Measurements from ENCODE around the gene MPIG6B. TPM values are rescaled to one million over a fixed set of nuclear protein-coding genes. Genes with fewer than 3 reads are reported as not detected.

MPIG6B gene
- total RNA-seq, 3 donors from 2014 or later, result 0.16 TPM; not detected in 2

DNA sequence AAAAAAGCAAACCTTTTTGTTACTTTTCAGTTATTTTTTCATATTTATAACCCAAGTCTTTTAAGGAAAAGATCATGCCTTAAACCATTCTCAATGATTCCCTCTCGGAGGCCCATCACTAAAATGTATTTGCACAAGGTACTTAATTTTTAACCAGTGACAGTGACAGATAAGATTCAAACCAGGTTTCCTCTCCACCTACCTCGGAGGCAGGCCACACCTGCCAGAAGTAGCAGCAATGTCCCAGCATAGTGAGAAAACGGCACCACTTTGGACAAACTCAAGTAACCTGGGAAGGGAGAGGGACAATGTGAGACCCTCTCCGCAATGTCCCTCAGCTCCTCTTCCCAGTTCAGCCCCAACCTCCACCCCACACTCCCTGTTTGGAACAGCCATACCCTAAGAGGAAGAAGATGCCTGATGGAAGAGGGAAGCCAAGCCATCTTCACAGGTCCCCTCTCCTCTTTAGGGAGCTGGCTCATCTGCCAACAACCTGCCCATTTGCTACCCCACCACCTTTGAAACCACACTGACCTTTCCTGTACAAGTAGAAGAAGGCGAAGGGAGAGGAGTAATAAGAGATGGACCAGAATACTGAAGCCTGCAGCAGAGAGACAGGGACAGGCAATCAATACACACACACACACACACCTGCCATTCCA is 22.3 kb upstream of the MPIG6B start:
- no peak for TF ChIP-seq POLR2AphosphoS5 (IDR thresholded peaks at IDR 0.05)
- TF ChIP-seq POLR2A (IDR thresholded peaks at IDR 0.05), result no peak
- TF ChIP-seq, protein P1, sequence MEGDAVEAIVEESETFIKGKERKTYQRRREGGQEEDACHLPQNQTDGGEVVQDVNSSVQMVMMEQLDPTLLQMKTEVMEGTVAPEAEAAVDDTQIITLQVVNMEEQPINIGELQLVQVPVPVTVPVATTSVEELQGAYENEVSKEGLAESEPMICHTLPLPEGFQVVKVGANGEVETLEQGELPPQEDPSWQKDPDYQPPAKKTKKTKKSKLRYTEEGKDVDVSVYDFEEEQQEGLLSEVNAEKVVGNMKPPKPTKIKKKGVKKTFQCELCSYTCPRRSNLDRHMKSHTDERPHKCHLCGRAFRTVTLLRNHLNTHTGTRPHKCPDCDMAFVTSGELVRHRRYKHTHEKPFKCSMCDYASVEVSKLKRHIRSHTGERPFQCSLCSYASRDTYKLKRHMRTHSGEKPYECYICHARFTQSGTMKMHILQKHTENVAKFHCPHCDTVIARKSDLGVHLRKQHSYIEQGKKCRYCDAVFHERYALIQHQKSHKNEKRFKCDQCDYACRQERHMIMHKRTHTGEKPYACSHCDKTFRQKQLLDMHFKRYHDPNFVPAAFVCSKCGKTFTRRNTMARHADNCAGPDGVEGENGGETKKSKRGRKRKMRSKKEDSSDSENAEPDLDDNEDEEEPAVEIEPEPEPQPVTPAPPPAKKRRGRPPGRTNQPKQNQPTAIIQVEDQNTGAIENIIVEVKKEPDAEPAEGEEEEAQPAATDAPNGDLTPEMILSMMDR (IDR thresholded peaks at IDR 0.05), result no peak
- H3K27ac ChIP-seq, result no peak overlapping the region
- no peaks in the 10 kb centered on the region for H3K36me3 ChIP-seq
- no peaks in the 10 kb centered on the region for H3K9me3 ChIP-seq
- intact Hi-C loops (cut with DNase I; ENCODE audit: low total_unique reads), result loop anchor here (10.0 kb wide), 1 partner anchor 64 kb away; the partner anchor contains the start of gene SAPCD1
- H3K4me3 ChIP-seq, result peak overlapping the region in 1 of 3 donors; percentile 90
- DNase-seq (ENCODE audit: low spot score in 2 of 2), result no peak
- H3K4me1 ChIP-seq, result peaks cover 4 to 17% of the 10 kb centered on the region in 2 donors
- H3K27me3 ChIP-seq, result no peaks in the 10 kb centered on the region

GRCh38 chr6:31701666-31702404 is 21.3 kb upstream of the MPIG6B start:
- no peaks in the 10 kb centered on the region for H3K27me3 ChIP-seq
- H3K4me3 ChIP-seq, result peak overlapping the region; percentile 79 to 90 (median 86)
- H3K4me1 ChIP-seq, result peaks cover 4 to 17% of the 10 kb centered on the region in 2 donors
- no peaks in the 10 kb centered on the region for H3K9me3 ChIP-seq
- TF ChIP-seq POLR2A (IDR thresholded peaks at IDR 0.05) (no peak), POLR2AphosphoS5 (IDR thresholded peaks at IDR 0.05) (no peak)
- H3K27ac ChIP-seq, result peak overlapping the region; percentile 5 to 99
- DNase-seq (ENCODE audit: low spot score in 2 of 2), result no peak
- intact Hi-C loops (cut with DNase I; ENCODE audit: low total_unique reads), result loop anchor here (1.0 to 10.0 kb wide), 2 partner anchors 16 to 63 kb away; partner anchors contain the start of gene SAPCD1
- no peaks in the 10 kb centered on the region for H3K36me3 ChIP-seq

DNA sequence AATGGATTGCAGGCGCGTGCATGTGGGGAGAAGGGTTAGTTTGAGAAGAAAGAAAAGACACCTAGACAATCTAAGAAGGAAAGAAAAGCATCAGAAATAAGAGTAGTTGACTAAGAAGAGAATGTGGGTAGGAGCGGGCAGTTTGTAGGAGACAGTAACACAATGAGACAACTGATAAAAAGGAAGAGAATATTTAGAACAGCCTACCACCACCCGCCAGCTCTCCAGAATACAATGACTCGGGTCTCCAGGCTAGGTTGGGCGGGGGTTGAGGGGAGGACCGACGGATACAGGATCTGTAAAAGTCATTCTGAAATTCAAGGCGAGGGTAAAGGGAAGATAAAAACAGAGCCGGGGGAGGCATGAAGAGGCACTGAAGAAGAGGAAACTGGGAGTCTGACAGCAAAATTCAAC is 20.8 kb upstream of the MPIG6B start:
- Histone ChIP-seq H3K4me1 (peaks cover 4 to 17% of the 10 kb centered on the region in 2 donors), H3K9me3 (no peaks in the 10 kb centered on the region), H3K36me3 (no peaks in the 10 kb centered on the region), H3K4me3 (peak overlapping the region; percentile 79 to 90 (median 86)), H3K27ac (peak overlapping the region; percentile 98 to 99), H3K27me3 (no peaks in the 10 kb centered on the region)
- intact Hi-C loops (cut with DNase I; ENCODE audit: low total_unique reads), result loop anchor here (1.0 to 10.0 kb wide), 2 partner anchors 16 to 62 kb away; partner anchors contain the start of gene SAPCD1
- DNase-seq (ENCODE audit: low spot score in 2 of 2), result no peak
- TF ChIP-seq, protein P1 (IDR thresholded peaks at IDR 0.05), result no peak
- TF ChIP-seq POLR2A (IDR thresholded peaks at IDR 0.05), result no peak
- TF ChIP-seq POLR2AphosphoS5 (IDR thresholded peaks at IDR 0.05), result no peak

GRCh38 chr6:31702819-31703716 is 20.1 kb upstream of the MPIG6B start, which contains the start of gene ABHD16A:
Gene ABHD16A, minus strand, starts transcription at chr6:31703324. Its CDS starts 43 bp downstream, at chr6:31703281.
- H3K36me3 ChIP-seq, result no peaks in the 10 kb centered on the region
- H3K27ac ChIP-seq, result peak within 1 kb of the TSS; percentile 98 to 99
- H3K4me3 ChIP-seq, result peak within 1 kb of the TSS; percentile 79 to 90 (median 86)
- TF ChIP-seq POLR2A (IDR thresholded peaks at IDR 0.05) (peak; percentile 96), POLR2AphosphoS5 (IDR thresholded peaks at IDR 0.05) (peak; percentile 93 to 98 (median 96))
- TF ChIP-seq, protein P1 (IDR thresholded peaks at IDR 0.05), result peak in 2 of 3 donors; percentile 14 to 26
- no peaks in the 10 kb centered on the region for H3K9me3 ChIP-seq
- H3K27me3 ChIP-seq, result no peaks in the 10 kb centered on the region
- H3K4me1 ChIP-seq, result peaks cover 4 to 17% of the 10 kb centered on the region in 2 donors
- intact Hi-C loops (cut with DNase I; ENCODE audit: low total_unique reads), result loop anchor here (1.0 to 10.0 kb wide), 2 partner anchors 15 to 62 kb away; partner anchors contain the start of gene SAPCD1
- DNase-seq (ENCODE audit: low spot score in 2 of 2), result peak; percentile 99

DNA sequence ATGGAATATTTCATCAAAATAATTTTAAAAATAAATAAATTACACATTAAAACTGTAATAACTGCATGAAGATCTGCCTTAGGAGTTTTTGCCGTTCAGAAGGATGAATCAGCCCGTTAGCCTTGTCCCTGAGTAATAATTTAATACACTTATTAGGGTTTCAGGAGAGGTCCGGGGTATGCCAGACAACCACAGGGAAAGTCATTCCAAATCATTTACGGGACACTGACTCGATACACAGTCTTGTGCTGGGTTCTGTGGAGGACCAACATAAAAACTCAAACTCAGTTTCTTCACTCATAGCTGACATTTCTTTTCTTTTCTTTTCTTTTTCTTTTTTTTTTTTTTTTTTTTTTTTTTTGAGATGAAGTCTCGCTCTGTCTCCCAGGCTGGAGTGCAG is 17.2 kb upstream of the MPIG6B start:
- no peak for TF ChIP-seq POLR2A (IDR thresholded peaks at IDR 0.05)
- TF ChIP-seq POLR2AphosphoS5 (IDR thresholded peaks at IDR 0.05), result no peak
- TF ChIP-seq, protein P1 (IDR thresholded peaks at IDR 0.05), result no peak
- DNase-seq (ENCODE audit: low spot score in 2 of 2), result no peak
- Histone ChIP-seq H3K36me3 (no peaks in the 10 kb centered on the region), H3K27me3 (no peaks in the 10 kb centered on the region), H3K27ac (no peak overlapping the region), H3K4me3 (no peak overlapping the region), H3K4me1 (peaks cover 4 to 17% of the 10 kb centered on the region in 2 donors), H3K9me3 (no peaks in the 10 kb centered on the region)
- intact Hi-C loops (cut with DNase I; ENCODE audit: low total_unique reads), result loop anchor here (10.0 kb wide), 1 partner anchor 59 kb away; the partner anchor contains the start of gene SAPCD1

Measured in breast epithelium (tissue), 4 donors.